GM04503 (cell line): ENCODE data around the gene PODXL.

ENCODE experiments used
- DNase-seq: peaks from one replicate; pipeline ENCODE4 v3.0.0-alpha.2; 2012; ENCODE audit warnings: low read depth

PODXL gene

DNA sequence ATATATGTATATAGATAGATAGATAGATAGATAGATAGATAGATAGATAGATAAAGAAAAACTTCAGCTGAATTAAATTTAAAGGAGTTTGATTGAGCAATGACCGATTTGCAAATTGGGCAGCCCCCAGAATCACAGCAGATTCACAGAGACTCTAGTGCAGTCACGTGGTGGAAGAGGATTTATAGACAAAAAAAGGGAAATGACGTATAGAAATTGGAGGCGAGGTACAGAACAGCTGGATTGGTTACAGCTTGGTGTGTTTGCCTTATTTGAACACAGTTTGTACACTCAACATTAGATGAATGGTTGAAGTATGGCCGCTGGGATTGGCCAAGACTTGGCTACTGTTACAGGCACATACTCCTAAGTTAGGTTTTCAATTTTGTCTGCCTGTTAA lies 8.2 kb upstream of the PODXL start:
- no peak for DNase-seq

DNA sequence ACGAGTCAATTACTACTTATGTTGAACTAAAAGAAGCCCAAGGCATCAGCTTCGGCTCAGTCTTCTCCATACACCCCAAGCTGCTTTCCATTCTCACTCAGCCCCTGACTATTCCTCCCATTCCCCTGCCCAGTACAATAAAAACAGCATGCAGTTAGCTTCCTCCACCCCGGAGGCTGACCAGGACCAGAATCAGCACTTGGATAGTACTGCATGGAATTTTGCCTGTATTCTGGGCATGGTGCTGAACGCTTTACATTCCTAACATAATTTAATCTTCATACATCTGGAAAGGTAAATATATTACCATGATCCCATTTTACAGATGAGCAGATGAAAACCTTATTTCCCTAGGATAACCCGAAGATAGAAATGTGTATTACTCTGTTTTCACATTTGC lies 7.5 kb upstream of the PODXL start:
- DNase-seq: no peak

DNA sequence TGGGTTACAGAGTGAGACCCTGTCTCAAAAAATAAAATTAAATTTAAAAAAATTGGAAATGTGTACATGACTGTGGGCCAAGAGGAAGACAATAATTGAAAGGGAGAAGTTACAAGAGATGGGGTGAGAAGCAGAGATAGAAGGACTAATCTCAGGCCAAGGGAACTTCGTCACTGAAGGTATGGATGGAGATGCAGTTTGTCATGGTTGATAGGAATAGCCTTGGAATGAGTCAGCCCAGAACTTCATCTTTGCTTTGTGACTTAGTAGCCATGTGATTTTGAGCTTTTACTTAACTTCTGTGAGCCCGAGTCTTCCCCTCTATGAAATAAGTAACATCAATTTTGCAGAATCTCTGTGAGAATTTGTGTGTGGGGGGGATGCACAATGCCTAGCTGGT lies 6.5 kb upstream of the PODXL start:
- no peak for DNase-seq

DNA sequence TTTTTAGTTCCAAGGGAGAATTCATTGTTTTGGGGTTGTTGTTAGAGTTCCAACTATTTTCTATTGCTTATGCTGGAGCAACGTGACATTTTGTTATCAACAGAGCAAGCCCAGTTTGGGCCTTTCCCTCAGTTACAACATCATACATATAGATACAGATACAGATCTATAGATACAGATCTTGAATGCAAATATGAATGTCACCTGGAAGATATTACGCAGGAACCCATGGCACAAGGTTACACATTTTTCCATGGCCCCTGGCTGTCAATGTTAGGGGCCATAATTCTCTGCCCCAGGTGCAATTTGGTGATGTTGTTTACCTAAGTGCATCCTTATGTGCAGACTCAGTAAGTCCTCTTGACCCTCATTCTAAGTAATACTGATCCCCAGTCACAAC lies 3.6 kb upstream of the PODXL start:
- DNase-seq: no peak

DNA sequence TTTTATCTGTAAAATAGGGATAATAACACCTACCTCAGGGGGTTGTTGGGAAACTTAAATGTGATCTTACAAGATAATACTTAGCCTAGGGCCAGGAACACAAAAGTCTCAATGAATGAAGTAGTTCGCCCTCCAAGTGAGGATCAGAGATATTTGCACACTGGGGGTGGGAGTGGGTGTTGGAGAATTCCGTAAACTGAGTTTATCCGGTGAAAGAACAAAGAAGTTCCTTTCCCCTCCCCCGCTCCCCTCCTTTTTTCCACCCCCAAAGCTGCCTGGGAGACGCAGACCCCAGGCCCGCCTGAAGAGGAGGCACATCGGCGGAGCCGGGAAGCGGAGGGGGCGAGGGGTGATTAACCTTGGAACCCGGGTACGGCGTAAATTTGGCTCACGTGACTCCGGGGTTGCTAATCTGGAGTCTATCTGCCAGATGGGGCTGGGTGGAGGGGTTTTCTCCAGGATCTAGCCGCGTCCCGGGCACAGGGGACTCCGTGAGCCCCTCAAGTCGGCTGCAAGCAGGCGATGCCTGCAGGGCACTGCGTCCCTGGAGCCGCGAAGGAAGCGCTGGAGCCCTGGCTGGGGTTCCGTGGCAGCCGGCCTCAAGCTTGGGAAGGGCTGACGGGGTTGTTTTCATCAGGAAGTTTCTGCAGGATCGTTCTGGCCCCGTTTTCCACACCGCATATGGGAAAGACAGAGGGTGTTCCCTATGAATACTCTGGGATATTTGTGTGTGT lies 1.4 kb upstream of the PODXL start:
- no peak for DNase-seq

DNA sequence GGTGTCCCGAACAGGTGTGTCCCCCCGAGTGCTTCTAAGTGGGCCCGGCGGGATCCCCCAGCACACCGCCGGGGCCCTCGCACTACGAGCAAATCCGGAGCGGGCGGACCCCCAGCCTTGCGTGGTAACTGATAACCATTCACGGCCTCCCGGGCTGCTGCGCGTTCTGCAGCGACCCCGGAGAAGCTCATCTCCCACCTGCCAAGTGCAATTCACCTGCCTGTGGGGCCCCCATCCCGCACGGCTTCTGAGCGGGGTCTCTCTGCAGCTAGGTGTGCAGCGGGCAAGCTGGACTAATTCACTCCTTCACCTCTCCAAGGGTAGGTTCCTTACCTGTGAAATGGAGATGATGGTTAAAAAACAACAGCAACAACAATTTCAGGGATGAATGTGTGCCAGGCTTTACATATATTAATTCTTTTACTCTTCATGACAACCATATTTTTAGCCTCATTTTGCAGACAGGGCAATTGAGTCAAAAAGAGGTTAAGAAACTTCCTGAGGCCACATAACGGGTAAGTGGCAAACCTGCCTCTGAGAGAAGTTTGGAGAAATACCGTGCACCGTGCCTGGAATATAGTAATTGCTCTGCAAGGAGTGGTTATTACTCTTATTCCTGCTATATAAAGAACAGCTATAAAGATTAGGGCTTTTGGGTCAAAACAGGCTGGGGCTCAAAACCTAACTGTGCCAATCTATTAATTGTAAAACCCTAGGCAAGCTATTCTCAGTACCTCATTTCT lies 652 bp upstream of the PODXL start:
- DNase-seq: no peak

DNA sequence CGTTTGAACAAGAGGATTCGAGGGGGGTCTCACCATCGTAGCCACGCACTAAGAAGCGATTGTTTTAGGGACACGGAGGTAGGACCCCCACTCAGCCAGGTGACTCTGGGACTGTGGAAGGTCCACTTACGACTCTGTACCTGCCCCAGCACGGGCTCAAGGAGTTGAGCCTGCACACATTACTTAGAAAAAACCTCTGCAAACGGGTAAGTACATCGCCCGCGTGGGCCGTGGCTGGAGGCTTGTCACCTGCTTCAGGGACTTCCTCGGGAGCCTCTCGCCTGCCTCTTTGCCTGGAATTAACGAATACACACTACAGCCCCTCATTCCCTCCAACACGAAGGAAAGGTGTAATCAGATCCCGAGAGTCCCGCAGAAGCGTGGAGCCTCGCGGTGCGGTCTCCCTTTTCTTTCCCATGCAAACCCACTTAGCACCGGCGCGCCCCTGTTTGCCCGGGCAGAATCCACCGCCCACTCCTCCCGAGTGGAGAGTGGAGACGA lies 826 bp downstream of the PODXL start:
- DNase-seq: no peak

DNA sequence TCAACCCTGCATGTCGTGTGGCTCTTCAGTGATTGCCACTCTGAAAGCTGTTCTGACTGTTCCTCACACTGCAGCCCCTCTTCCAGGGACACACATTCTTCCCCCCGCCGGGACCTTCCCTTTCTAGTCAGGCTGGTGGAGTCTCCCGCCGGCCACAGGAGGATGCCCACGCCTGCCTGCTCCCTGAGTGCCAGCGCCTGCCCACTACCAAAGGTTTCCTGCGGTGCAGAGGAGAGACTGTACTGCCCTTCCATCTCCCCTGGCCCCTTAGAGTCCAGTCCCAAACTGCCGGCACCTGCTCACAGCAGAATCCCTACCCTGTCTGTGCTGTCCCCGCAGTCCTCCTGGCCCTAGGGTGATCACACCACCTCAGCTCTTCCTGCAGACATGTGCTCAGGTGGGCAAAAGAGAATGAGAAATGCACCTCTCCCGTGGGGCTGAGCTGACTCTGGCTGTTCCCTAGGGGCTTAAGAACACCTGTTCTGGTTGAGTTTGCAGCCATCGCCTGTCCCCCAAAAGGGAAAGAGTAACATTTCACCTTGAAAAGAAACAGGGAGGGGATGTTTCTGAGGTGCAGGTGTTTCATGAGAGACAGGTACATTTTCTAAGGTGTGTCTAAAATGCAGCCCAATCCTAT lies 1.4 kb downstream of the PODXL start:
- no peak for DNase-seq

DNA sequence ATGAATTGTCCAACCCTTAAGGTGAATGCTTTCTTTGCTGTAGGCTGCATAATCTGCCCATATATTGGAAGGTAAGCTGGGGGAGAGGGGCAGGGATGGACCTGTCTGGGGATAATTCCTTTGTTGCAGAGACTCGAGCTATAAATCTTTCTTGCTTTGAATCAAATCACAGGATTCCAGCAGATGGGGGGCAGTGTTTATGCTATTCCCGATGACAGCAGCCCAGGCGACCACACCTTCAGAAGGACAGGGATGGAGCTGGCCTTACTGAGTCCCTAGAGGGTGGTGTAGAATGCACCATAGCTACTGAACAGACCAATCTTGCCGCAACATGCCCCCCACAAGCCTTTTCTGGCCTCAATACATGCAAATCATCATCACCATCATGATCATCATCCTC lies 2.5 kb downstream of the PODXL start:
- DNase-seq: no peak

DNA sequence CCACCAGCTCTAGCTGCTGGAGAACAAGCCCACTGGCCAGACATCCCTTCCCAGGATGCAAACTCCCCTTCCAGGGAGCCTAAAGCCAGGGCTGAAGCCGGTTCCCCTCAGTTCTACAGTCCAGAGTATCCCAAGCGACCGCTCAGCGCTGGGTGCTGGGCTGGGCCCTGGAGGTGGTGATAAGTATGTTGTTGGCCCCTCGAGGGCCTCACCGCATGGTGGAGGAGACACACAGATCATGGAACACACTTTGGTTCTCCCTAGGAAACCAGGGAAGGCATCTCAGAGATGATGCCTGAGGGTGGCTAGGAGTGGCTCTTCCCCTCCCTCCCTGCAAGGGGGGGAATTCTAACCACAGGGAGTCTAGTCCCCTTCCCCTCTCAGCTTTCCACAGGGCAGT lies 4.4 kb downstream of the PODXL start:
- DNase-seq: no peak

DNA sequence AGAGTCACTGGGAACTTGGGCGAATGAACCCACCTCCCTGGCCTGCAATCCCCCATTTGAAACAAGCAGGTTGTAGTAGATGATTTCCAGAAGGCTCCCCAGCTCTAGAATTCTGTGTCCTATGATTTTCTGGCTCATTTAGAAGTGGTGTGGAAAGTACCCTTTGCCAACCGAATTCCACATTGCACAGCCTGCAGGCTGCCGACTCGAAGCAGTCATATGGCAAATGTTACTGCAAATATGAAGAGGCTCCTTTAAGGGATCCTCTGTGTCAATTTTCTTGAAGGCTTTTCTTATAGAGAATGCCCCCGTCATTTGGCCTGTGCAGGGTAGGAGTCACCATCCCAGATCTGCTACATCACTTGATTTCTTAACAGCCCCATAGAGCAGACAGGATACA lies 5.6 kb downstream of the PODXL start:
- no peak for DNase-seq

DNA sequence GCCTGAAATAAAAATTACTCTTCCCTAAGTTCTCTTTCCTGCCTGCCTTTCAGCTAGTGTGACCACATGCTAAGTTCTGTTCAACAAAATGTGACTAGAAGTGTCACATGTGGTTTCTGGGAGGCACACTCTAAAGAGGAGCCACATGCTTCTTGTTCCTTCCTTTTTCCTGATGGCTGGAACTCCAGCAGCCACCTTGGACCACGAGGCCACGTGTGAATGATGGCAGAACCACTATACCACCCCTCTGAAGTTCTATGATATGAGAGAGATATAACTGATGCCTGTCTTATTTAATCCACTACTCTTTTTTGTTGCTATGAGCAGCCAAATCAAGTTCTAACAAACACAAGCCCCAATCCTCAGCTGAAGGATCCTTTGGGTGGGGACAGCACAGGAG lies 8.1 kb downstream of the PODXL start:
- DNase-seq: no peak

DNA sequence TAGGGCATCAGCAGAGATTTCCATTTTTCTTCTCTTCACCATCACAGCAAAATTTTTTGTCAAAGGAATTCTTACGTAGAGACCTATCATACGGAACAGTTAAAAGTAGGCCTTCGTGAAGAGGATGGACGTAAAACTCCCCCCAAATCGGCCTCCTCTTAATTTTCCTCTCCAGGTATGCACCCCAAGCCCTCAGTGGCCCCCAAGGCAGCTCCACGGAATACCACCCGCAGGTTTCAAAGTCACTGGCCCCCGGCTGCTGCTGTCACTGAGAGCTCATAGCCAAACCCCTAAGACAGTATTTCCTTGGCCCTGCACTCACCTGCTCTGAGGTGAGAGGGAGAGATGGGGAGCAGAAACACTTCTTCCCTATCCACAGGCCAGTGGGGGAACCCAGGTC lies 8.8 kb downstream of the PODXL start:
- no peak for DNase-seq

DNA sequence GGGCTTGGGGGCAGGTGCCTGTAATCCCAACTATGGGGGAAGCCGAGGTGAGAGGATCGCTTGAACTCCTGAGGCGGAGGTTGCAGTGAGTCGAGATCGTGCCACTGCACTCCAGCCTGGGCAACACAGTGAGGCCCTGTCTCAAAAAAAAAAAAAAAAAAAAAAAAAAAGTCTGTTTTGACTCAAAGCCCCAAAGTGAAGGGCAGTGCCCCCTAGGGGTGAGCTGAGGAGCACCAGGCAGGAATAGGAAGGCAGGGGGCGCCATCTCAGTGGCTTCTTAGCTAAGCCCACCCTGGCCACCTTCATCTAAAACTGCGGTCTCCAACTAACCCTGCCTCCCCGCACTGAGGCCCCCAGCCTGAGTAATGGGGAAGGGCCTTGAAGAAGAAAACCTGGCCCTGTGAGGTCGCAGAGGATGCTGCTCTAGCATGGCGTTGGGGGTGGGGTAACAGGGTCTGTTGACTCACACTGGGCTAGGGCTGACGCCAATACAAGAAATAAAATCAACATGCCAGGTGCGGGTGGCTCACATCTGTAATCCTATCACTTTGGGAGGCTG lies 9.8 kb downstream of the PODXL start:
- DNase-seq: no peak

DNA sequence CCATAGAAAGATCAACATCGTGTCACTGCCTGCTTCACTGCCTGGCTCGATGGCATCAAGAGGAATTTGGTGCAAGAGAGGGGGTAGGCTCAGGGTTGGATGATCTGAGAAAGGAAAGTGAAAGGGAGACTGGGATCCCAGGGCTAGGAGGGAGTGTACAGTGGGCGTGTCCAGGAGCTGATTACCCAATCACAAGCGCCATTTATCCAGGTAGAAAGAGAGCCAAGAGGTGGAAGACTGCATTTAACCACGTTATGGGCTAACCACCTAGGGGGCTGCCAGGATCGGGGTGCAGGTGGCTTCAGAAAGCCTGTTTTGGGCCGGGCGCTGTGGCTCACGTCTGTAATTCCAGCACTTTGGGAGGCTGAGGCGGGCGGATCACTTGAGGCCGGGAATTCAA lies 10.3 kb downstream of the PODXL start:
- no peak for DNase-seq

DNA sequence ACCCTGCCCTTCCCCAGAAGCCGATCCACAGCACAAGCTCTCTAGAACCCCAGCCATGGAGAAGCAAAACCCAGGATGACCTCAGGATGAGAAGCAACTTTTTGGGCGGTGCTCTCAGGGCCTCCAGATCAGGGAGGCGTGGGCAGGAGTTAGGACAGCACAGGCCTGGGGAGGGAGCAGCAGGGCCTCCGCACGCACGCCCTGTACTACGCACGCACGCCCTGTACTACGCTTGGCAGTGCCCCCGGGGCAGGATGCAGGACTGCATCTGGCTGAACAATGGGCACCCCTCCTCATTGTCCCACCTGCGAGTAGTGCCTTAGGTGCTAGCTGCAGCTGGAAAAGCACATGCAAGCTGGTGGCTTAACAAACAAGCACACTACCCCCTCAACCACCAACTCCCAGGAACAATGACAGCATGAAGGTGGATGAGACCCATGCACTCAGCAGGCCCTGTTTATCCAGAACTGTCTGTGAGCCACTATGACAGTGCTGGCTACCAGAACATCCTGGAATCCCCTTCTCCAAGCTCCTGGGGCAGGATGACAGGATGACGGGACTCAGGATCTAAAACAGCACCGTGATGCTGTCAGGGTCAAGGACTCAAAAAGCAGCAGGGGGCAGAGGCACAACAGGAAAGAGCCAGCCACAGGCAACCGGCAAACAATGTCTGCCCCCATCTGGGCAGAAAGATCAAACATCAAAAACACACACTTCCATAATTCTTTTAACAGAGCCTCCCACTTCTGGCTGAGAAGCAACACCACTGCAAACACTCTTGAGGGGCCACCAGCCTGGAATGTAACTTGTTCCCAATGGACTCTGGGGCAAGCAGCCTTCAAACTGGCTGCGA lies 11.8 kb downstream of the PODXL start:
- no peak for DNase-seq

DNA sequence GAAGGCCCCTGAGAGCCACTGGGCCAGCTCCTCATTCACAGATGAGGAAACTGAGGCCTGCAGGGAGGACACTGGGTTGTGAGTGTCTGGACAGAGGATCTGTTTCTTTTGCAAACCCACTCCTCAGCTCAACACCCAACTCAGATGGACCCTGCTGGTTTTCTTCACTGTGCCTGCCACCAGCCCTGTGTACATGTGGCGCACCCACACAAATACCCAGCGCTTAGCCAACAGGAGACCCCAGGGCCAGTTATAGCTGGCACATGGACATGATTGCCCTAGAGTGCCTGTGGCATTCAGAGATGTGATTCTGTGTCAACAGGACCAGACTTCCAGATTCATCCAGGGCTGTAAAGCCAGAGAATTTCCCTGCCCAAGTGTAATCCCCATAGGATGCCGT lies 12.4 kb downstream of the PODXL start:
- no peak for DNase-seq

DNA sequence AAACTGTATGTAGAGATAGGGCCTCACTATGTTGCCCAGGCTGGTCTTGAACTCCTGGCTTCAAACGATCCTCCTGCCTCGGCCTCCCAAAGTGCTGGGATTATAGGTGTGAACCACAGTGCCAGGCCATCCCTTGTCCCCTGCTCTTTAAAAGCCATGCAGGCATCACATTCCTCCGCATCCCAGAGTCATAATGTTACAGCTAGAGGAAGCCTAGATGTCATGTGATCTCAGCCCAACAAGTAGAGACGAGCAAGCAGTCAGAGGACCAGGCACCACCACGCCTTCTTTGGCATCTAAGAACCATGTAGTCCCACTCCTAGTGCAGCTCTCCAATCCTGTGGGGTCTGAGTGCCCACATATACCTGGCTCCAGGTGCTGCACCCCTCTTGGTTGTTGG lies 13.1 kb downstream of the PODXL start:
- DNase-seq: no peak

DNA sequence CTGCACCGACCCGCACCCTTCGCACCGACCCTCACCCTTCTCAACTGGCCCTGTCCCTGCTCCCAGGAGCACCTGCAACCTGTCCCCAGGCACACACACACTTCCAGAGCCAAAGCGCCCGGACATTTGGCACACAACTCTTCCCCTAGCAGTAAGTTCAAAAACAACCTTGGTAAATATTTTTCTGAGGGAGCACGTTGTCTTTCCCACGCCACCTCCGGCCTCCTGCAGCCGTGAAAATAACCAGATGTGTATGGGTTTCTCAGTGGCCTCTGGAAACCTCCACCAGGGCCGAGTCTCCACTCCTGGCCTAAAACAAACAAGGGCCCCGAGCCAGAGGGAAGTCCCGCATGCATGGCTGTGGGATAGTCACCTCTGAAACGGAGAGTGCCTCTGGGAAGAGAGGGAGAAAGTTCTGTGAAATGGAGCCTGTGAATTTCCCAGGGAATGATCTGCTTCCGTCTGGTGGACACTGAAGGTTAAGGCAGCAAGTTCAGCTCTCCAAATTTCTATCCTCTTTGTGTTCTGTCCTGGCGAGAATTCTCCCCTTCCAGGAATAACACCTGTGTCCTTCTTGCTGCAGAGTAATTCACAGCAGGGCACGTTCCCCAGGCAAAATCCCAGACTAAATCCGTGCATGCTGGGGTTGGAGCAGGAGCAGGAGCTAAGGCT lies 15.8 kb downstream of the PODXL start:
- DNase-seq: no peak

DNA sequence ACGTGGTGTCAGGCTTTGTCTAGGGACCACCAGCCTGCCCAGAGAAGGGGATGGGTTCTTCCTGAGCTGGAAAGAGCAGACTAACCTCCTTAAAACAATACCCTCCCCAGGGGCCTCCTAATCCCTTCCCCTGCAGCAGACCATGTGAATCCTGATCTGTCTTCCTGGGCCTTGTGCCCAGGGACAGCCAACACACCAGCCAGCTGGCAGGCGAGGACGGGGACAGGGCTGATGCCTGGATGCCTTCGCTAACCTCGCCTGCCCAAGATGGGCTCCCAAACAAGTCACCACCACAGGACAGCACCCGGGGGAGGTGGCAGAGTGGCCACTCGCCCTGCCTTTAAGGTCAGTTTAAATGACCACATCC lies 17.6 kb downstream of the PODXL start:
- no peak for DNase-seq

DNA sequence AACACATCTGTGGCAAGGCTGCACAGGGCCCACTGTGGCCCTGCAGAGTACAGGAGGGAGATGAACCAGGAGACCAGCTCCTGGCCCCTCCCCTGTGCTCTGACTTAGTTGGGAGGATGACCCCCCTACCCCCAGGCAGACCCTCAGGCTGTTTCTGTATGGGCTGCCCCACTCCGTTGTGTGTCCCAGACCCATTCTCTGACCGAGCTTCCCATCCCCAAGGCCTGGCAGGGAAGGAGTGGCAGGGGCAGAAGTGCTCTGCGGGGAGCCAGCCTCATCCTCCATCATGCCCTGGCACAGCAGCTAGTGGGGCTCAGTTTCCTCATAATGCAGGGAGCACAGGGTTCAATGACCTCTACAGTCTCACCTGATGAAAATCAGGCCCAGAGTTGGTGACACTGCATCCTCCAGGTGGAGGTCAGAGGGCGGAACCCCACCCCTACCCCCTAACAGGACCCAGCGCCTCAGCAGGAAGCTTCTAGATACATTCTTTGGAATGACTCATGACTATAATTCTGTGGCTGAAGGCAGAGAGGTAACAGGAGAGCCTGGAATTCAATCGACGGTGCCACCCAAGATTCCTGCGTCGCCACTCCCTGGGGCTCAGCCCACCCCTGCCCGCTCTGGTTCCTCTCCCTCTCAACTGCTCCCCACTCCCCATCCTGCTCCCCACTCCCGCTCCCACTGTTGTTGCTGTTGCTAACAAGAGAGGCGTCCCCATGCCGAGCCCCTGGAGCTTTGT lies 18.2 kb downstream of the PODXL start:
- DNase-seq: no peak
